Body of pancreas (tissue), 4 donors: ENCODE results near the gene FMNL2.

Source experiments
- POLR2A ChIP-seq, 3 donors: fragments of 450-650 bp; IDR thresholded peaks; one replicate each; pipeline ENCODE4 v1.6.1; 2016; ENCODE audit warnings: antibody characterized with exemption in 3 of 3, mild to moderate bottlenecking in 2 of 3
- TF ChIP-seq, protein P1 (sequence below), 7 experiments: fragments of 450-650 bp in 4 of 7; fragments of 200-600 bp in 3 of 7; sonication (generic) in 3 of 7; IDR thresholded peaks; one replicate each; pipeline ENCODE4 v1.5.1; 2016 to 2019; ENCODE audit warnings: antibody characterized with exemption in 7 of 7

DNA sequence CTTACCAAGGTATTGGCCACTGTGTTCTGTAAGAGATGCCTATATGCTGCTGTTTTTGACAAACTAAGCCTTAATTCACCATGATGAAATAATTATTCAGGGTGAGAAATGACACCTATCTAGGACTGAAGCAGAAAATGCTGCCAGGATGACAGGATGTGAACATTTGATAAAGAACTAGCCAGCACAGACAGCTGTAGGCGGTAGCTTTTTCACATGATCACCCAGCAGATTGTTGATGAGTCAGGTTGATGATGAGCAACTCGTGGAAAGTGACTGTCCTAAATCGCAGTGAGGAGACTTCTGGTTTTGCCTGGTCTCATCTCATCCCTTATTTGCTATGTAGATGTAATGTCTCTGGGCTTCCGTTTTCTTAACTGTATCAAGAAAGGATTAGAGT is 238.2 kb downstream of the FMNL2 start:
- TF ChIP-seq, protein P1, sequence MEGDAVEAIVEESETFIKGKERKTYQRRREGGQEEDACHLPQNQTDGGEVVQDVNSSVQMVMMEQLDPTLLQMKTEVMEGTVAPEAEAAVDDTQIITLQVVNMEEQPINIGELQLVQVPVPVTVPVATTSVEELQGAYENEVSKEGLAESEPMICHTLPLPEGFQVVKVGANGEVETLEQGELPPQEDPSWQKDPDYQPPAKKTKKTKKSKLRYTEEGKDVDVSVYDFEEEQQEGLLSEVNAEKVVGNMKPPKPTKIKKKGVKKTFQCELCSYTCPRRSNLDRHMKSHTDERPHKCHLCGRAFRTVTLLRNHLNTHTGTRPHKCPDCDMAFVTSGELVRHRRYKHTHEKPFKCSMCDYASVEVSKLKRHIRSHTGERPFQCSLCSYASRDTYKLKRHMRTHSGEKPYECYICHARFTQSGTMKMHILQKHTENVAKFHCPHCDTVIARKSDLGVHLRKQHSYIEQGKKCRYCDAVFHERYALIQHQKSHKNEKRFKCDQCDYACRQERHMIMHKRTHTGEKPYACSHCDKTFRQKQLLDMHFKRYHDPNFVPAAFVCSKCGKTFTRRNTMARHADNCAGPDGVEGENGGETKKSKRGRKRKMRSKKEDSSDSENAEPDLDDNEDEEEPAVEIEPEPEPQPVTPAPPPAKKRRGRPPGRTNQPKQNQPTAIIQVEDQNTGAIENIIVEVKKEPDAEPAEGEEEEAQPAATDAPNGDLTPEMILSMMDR (IDR thresholded peaks at IDR 0.05), result no peak
- TF ChIP-seq POLR2A (IDR thresholded peaks at IDR 0.05), result no peak
